ENCODE results near the gene CCDC102B.
"Not testable (repeated sequence)": the region's sequence is repeated elsewhere in the genome, so short reads cannot be mapped to it uniquely, and the experiment has no call there.

CCDC102B gene

GRCh38 chr18:69006212-69006611 is 208.3 kb downstream of the CCDC102B start:
- not testable (repeated sequence) for H3K4me3 Mint-ChIP-seq; H3K27me3 Mint-ChIP-seq; H3K4me1 Mint-ChIP-seq (ENCODE audit: low read depth); H3K36me3 Mint-ChIP-seq (ENCODE audit: low read depth); H3K27ac Mint-ChIP-seq; H3K9me3 Mint-ChIP-seq

DNA sequence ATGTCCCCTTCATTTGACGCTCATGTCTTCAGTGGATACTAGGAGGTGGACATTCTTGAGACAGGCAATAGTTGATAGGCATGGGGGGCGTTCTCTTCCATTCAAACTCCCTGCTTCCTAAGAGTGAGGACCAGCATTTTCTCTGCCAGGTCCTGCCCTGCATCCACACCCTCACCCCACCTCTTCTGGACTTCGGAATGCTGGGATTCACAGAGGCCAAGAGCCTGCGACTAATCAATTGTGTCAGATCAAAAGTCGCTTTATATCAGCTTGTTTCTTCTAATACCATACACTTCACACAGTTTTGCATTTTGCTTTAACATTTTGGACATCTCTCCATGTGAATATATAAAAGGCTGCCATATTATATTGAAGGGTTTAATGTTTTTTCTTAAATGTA is 210.7 kb downstream of the CCDC102B start:
- Mint-ChIP-seq H3K9me3 (no peaks in the 10 kb centered on the region), H3K36me3 (ENCODE audit: low read depth) (no peaks in the 10 kb centered on the region), H3K4me1 (ENCODE audit: low read depth) (no peaks in the 10 kb centered on the region), H3K4me3 (no peak overlapping the region), H3K27me3 (no peaks in the 10 kb centered on the region), H3K27ac (no peak overlapping the region)

DNA sequence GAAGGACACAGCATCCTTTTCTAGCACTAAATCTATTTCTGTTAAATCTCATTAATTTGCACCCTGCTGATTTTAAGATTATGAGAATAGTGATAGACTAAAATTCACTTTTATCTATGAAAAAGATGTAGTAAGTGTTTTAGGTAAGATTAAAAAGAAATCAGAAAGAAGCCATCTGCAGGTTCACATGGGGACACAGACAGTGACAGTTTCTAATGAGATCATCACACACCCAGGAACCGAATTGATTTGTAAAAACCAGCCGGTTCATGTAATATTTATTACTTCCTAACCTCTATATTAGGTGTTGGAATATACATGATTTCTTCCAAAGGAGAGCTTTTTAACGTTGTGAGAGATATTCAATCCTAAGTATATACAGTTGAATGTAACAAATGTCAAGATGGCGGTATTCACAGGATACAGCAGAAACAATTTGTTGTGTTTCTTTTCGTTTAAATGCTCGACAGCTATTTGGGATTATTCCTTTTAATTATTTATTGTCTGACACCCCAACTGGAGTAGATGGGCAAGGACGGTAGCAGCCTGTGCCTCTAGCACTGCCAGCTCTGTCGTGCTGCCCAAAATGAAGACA is 223.4 kb downstream of the CCDC102B start:
- no peak overlapping the region for H3K4me3 Mint-ChIP-seq
- no peaks in the 10 kb centered on the region for H3K9me3 Mint-ChIP-seq
- H3K27me3 Mint-ChIP-seq: no peaks in the 10 kb centered on the region
- no peak overlapping the region for H3K27ac Mint-ChIP-seq
- no peaks in the 10 kb centered on the region for H3K36me3 Mint-ChIP-seq (ENCODE audit: low read depth)
- H3K4me1 Mint-ChIP-seq (ENCODE audit: low read depth): no peaks in the 10 kb centered on the region

DNA sequence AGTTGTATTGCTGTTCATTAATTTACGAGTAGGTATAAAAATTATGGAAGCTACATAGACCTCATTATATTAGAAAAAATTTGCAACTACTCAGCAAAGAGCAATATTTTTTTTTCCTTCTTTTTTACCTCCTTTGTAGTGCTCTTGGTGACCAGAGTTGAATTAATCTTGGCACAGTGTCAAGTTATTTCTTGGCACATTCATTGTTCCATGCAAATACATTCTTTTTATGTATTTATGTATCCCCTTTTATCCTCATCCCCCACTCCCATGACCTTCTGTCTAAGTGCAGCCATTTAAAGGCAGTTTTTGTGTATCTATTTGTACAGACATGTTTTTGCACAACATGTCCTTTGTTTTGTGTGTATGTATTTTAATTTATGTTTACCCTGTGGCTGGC is 224.5 kb downstream of the CCDC102B start:
- Mint-ChIP-seq H3K4me1 (ENCODE audit: low read depth) (no peaks in the 10 kb centered on the region), H3K27ac (no peak overlapping the region), H3K9me3 (no peaks in the 10 kb centered on the region), H3K27me3 (no peaks in the 10 kb centered on the region), H3K36me3 (ENCODE audit: low read depth) (no peaks in the 10 kb centered on the region), H3K4me3 (no peak overlapping the region)

GRCh38 chr18:69031571-69031970 is 233.7 kb downstream of the CCDC102B start:
- H3K27me3 Mint-ChIP-seq: no peaks in the 10 kb centered on the region
- no peaks in the 10 kb centered on the region for H3K9me3 Mint-ChIP-seq
- H3K4me3 Mint-ChIP-seq: no peak overlapping the region
- H3K4me1 Mint-ChIP-seq (ENCODE audit: low read depth): no peaks in the 10 kb centered on the region
- no peaks in the 10 kb centered on the region for H3K36me3 Mint-ChIP-seq (ENCODE audit: low read depth)
- H3K27ac Mint-ChIP-seq: no peak overlapping the region

- Mint-ChIP-seq H3K4me1 (ENCODE audit: low read depth) (no peaks in the 10 kb centered on the region), H3K9me3 (no peaks in the 10 kb centered on the region), H3K27me3 (no peaks in the 10 kb centered on the region), H3K36me3 (ENCODE audit: low read depth) (no peaks in the 10 kb centered on the region), H3K27ac (no peak overlapping the region), H3K4me3 (no peak overlapping the region)
Observed at GRCh38 chr18:69032009-69032408, 234.1 kb downstream of the CCDC102B start.

- Mint-ChIP-seq H3K27me3 (no peaks in the 10 kb centered on the region), H3K36me3 (ENCODE audit: low read depth) (no peaks in the 10 kb centered on the region), H3K27ac (no peak overlapping the region), H3K4me1 (ENCODE audit: low read depth) (no peaks in the 10 kb centered on the region), H3K4me3 (no peak overlapping the region), H3K9me3 (no peaks in the 10 kb centered on the region)
Observed at GRCh38 chr18:69035756-69036155, 237.9 kb downstream of the CCDC102B start.

GRCh38 chr18:69044215-69044614 is 246.3 kb downstream of the CCDC102B start:
- Mint-ChIP-seq H3K36me3 (ENCODE audit: low read depth) (no peaks in the 10 kb centered on the region), H3K9me3 (no peaks in the 10 kb centered on the region), H3K27ac (no peak overlapping the region), H3K4me3 (no peak overlapping the region), H3K4me1 (ENCODE audit: low read depth) (no peaks in the 10 kb centered on the region), H3K27me3 (no peaks in the 10 kb centered on the region)

DNA sequence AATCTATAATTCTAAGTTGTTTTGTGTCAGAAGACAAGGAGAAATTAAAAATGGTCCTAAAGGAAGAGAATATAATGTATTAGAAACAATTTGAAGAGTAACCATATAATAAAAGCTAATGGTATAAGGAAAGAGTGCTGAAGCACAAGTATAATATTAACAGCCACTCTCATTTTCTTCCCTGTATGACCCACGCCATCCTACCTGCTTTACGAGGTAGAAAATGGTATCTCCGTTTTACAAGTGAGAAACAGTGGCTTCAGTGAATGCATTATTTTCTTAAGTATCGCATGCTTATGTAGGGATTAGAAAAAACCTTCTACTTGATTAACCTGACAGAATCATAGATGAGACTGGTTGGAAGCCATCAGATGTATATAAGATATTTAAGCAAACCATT is 266.2 kb downstream of the CCDC102B start:
- no peak overlapping the region for H3K27ac Mint-ChIP-seq
- no peaks in the 10 kb centered on the region for H3K36me3 Mint-ChIP-seq (ENCODE audit: low read depth)
- H3K4me1 Mint-ChIP-seq (ENCODE audit: low read depth): no peaks in the 10 kb centered on the region
- no peaks in the 10 kb centered on the region for H3K27me3 Mint-ChIP-seq
- peaks cover 4% of the 10 kb centered on the region for H3K9me3 Mint-ChIP-seq
- H3K4me3 Mint-ChIP-seq: no peak overlapping the region

DNA sequence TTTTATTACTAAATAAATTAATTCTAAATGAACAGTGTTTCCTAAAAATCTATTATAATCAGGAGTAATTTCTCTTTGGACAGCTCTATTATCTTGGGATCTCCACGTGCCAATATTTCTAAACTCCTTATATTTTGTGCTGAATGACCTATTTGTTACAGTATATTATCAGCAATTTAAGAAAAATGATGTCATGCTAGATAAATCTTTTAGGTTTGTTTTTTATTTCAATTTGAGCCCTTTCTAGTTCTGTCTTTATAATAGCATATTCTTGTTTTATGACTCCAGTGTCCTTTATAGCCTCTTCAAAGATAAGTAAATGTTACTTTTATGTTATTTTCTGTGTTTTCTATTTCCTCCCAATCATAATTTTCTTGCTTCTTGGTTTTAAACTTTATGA is 269.2 kb downstream of the CCDC102B start:
- no peaks in the 10 kb centered on the region for H3K9me3 Mint-ChIP-seq
- no peaks in the 10 kb centered on the region for H3K27me3 Mint-ChIP-seq
- H3K4me1 Mint-ChIP-seq (ENCODE audit: low read depth): no peaks in the 10 kb centered on the region
- H3K36me3 Mint-ChIP-seq (ENCODE audit: low read depth): no peaks in the 10 kb centered on the region
- H3K27ac Mint-ChIP-seq: no peak overlapping the region
- no peak overlapping the region for H3K4me3 Mint-ChIP-seq

DNA sequence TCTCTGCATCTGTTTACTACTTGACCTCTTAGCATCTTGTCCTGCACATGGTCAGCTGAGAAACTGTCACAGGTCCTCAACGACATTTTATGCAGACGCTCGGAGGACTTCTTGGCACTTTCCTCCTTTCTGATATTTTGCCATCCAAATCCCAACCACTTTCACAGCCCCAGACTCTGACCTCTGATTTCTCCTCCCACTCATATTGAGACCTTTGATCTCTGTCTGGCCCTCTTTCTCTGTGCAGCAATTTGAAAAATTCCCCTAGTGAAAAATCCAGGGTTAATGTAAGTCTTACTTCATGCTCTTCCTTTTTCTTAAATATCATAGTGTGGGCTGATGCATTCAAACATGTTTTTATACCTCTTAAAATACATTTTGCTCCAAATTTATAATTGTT is 273.8 kb downstream of the CCDC102B start:
- no peaks in the 10 kb centered on the region for H3K9me3 Mint-ChIP-seq
- H3K4me3 Mint-ChIP-seq: no peak overlapping the region
- H3K36me3 Mint-ChIP-seq (ENCODE audit: low read depth): no peaks in the 10 kb centered on the region
- no peak overlapping the region for H3K27ac Mint-ChIP-seq
- H3K4me1 Mint-ChIP-seq (ENCODE audit: low read depth): no peaks in the 10 kb centered on the region
- H3K27me3 Mint-ChIP-seq: no peaks in the 10 kb centered on the region

DNA sequence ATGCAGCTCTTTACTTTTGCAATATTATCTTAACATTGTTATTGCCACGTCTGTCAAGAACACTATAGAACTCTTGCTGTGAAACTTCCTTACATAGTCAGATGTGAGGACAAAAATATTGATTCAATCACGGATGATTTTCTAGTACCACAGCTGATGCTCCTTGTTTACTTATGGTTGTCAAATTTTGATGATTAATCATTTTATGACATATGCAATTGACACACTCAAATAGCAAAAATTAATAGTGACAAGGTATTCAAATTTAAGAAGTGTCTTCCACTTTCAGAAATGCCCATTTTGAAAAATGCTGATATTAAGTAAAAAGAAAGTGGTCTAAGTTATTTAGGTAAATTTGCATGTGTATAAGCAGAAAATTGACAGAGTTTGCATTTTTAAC is 284.0 kb downstream of the CCDC102B start:
- no peaks in the 10 kb centered on the region for H3K4me1 Mint-ChIP-seq (ENCODE audit: low read depth)
- peaks cover 7% of the 10 kb centered on the region for H3K9me3 Mint-ChIP-seq
- H3K27me3 Mint-ChIP-seq: no peaks in the 10 kb centered on the region
- H3K36me3 Mint-ChIP-seq (ENCODE audit: low read depth): no peaks in the 10 kb centered on the region
- H3K27ac Mint-ChIP-seq: no peak overlapping the region
- no peak overlapping the region for H3K4me3 Mint-ChIP-seq

DNA sequence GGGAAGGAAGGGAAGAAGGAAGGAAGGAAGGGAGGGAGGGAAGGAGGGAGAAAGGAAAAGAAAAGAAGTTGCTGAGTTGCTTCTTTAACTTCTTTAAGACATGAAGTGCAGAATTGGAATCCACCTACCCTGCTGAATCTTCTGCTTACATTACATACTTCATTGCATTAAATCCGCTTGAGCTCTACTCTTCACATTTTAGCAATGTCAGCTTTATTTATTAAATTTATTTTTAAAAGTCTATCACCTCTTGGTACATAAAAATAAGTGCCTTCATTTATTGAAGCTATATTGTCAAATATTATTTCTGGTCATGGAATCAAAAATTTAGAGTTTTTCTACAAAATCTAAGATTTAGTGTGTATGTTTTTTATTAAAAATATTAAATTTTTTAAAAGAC is 284.6 kb downstream of the CCDC102B start:
- no peaks in the 10 kb centered on the region for H3K27me3 Mint-ChIP-seq

GRCh38 chr18:69085951-69086350 is 288.1 kb downstream of the CCDC102B start:
- no peak overlapping the region for H3K4me3 Mint-ChIP-seq
- H3K4me1 Mint-ChIP-seq (ENCODE audit: low read depth): no peaks in the 10 kb centered on the region
- no peaks in the 10 kb centered on the region for H3K9me3 Mint-ChIP-seq
- no peak overlapping the region for H3K27ac Mint-ChIP-seq
- no peaks in the 10 kb centered on the region for H3K36me3 Mint-ChIP-seq (ENCODE audit: low read depth)
- H3K27me3 Mint-ChIP-seq: no peaks in the 10 kb centered on the region

More for the DNA sequence above, 284.6 kb downstream of the CCDC102B start:
- Mint-ChIP-seq H3K27ac (no peak overlapping the region), H3K36me3 (ENCODE audit: low read depth) (no peaks in the 10 kb centered on the region), H3K9me3 (peaks cover 1% of the 10 kb centered on the region), H3K4me1 (ENCODE audit: low read depth) (no peaks in the 10 kb centered on the region), H3K4me3 (no peak overlapping the region)

- H3K4me3 Mint-ChIP-seq: no peak overlapping the region
- no peaks in the 10 kb centered on the region for H3K9me3 Mint-ChIP-seq
- no peaks in the 10 kb centered on the region for H3K27me3 Mint-ChIP-seq
- H3K27ac Mint-ChIP-seq: no peak overlapping the region
- H3K4me1 Mint-ChIP-seq (ENCODE audit: low read depth): no peaks in the 10 kb centered on the region
- no peaks in the 10 kb centered on the region for H3K36me3 Mint-ChIP-seq (ENCODE audit: low read depth)
Observed at GRCh38 chr18:69088973-69089372, 291.1 kb downstream of the CCDC102B start.

GRCh38 chr18:69097349-69097748 is 299.5 kb downstream of the CCDC102B start:
- H3K27ac Mint-ChIP-seq: no peak overlapping the region
- no peaks in the 10 kb centered on the region for H3K9me3 Mint-ChIP-seq
- H3K4me3 Mint-ChIP-seq: no peak overlapping the region
- no peaks in the 10 kb centered on the region for H3K4me1 Mint-ChIP-seq (ENCODE audit: low read depth)
- no peaks in the 10 kb centered on the region for H3K27me3 Mint-ChIP-seq
- H3K36me3 Mint-ChIP-seq (ENCODE audit: low read depth): no peaks in the 10 kb centered on the region

Data from stimulated activated naive CD8-positive, alpha-beta T cell treated with anti-CD3 and anti-CD28 coated beads, Interleukin-15, Interleukin-2, amounts not matched to agents 100 ng/mL and 50 ng/mL, for 24 hours (primary cell).